SK-N-SH (cell line): ENCODE data around the gene BNIP2. TPM values are rescaled to one million over a fixed set of nuclear protein-coding genes. Genes with fewer than 3 reads are reported as not detected.

Source experiments
- CTCF ChIA-PET: fragments of 300-600, 350-600 bp; formaldehyde crosslinking; extraction: SDS; loops from one replicate; lab custom pipeline; 2021; lab: Yijun Ruan, JAX
- POLR2A ChIA-PET: fragments of 350-600 bp; sonication (Branson Sonifier 250); formaldehyde crosslinking; extraction: SDS; loops from one replicate; lab custom pipeline; 2020; ENCODE audit warnings: antibody characterized with exemption, inconsistent platforms; lab: Yijun Ruan, JAX
- DNase-seq: peaks from one replicate; pipeline ENCODE4 v3.0.0; 2012
- H2AFZ ChIP-seq: fragments of 200-600 bp; sonication (generic); 2 replicates; pipeline ENCODE4 v1.8.1; 2016; ENCODE audit warnings: antibody characterized with exemption, mild to moderate bottlenecking, low read depth
- H3F3A ChIP-seq: fragments of 200-600 bp; sonication (generic); replicated peaks from 2 replicates; pipeline ENCODE3; 2016; ENCODE audit warnings: antibody characterized with exemption, mild to moderate bottlenecking; ENCODE audit not compliant: insufficient read depth
- H3K27ac ChIP-seq, 2 experiments: fragments of 200-500 bp in 1 of 2; fragments of 200-600 bp in 1 of 2; sonication (Bioruptor generic) in 1 of 2; sonication (generic), shearing (Covaris generic) in 1 of 2; 2 replicates each; pipeline versions ENCODE4 v1.5.1 to v1.6.1; 2014 to 2016; ENCODE audit warnings: low read depth in 2 of 2, inconsistent platforms in 1 of 2, low read length in 1 of 2, mild to moderate bottlenecking in 1 of 2, mixed read lengths in 1 of 2
- H3K27me3 ChIP-seq: fragments of 200-600 bp; sonication (generic), shearing (Covaris generic); 2 replicates; pipeline ENCODE4 v1.6.1; 2016; ENCODE audit warnings: mixed run types; ENCODE audit not compliant: insufficient read depth
- H3K36me3 ChIP-seq, 2 experiments: fragments of 200-500 bp in 1 of 2; fragments of 200-600 bp in 1 of 2; sonication (Bioruptor generic) in 1 of 2; sonication (generic) in 1 of 2; replicated peaks in 1 of 2; 2 replicates each; pipeline versions ENCODE3 to v1.5.1; 2014 to 2016; ENCODE audit warnings: low read length in 1 of 2, mild to moderate bottlenecking in 1 of 2; ENCODE audit not compliant: insufficient read depth in 2 of 2, control insufficient read depth in 1 of 2
- H3K4me1 ChIP-seq, 2 experiments: fragments of 200-500 bp in 1 of 2; fragments of 200-600 bp in 1 of 2; sonication (Bioruptor generic) in 1 of 2; sonication (generic), shearing (Covaris generic) in 1 of 2; 2 replicates each; pipeline versions ENCODE4 v1.5.1 to v1.6.1; 2014 to 2016; ENCODE audit warnings: low read depth in 1 of 2, low read length in 1 of 2, mixed run types in 1 of 2; ENCODE audit not compliant: insufficient read depth in 2 of 2, control insufficient read depth in 1 of 2
- H3K4me2 ChIP-seq: fragments of 200-600 bp; sonication (generic), shearing (Covaris generic); 2 replicates; pipeline ENCODE4 v1.6.1; 2017; ENCODE audit warnings: mixed run types
- H3K4me3 ChIP-seq, 2 experiments: fragments of 200-500 bp in 1 of 2; fragments of 200-600 bp in 1 of 2; sonication (Bioruptor generic) in 1 of 2; sonication (generic), shearing (Covaris generic) in 1 of 2; 2 replicates each; pipeline versions ENCODE4 v1.5.1 to v1.8.1; 2014 to 2016; ENCODE audit warnings: low read depth in 2 of 2, inconsistent platforms in 1 of 2, low read length in 1 of 2, mild to moderate bottlenecking in 1 of 2, mixed read lengths in 1 of 2, moderate library complexity in 1 of 2
- H3K79me2 ChIP-seq: fragments of 200-600 bp; sonication (generic); 2 replicates; pipeline ENCODE4 v1.8.1; 2017; ENCODE audit warnings: mild to moderate bottlenecking; ENCODE audit not compliant: insufficient read depth
- H3K9ac ChIP-seq: fragments of 200-600 bp; sonication (generic); 2 replicates; pipeline ENCODE4 v1.6.1; 2017; ENCODE audit warnings: mixed run types
- H3K9me2 ChIP-seq: fragments of 200-600 bp; sonication (generic); 2 replicates; pipeline ENCODE4 v1.6.1; 2017; ENCODE audit warnings: mixed run types
- H3K9me3 ChIP-seq: fragments of 200-600 bp; sonication (generic); 2 replicates; pipeline ENCODE4 v1.6.1; 2017; ENCODE audit warnings: mixed run types, mild to moderate bottlenecking, moderate library complexity
- H4K20me1 ChIP-seq: fragments of 200-600 bp; sonication (generic); 2 replicates; pipeline ENCODE4 v1.6.1; 2017; ENCODE audit warnings: mild to moderate bottlenecking, mixed run types; ENCODE audit not compliant: insufficient read depth
- CHD2 ChIP-seq: fragments of 150-350 bp; IDR thresholded peaks from 2 replicates; pipeline ENCODE4 v1.6.1; 2018; ENCODE audit warnings: low read length; ENCODE audit not compliant: partially characterized antibody
- ELF1 ChIP-seq: IDR thresholded peaks from 2 replicates; pipeline ENCODE4 v1.4.0; 2012
- EZH2phosphoT487 ChIP-seq: fragments of 200-600 bp; sonication (generic); IDR thresholded peaks from 2 replicates; pipeline ENCODE4 v1.6.1; 2017; ENCODE audit warnings: low read depth, mixed run types, mild to moderate bottlenecking, antibody characterized with exemption, moderate library complexity, borderline replicate concordance
- FOSL2 ChIP-seq: IDR thresholded peaks from 2 replicates; pipeline ENCODE4 v1.4.0; 2012; ENCODE audit warnings: low read depth, mild to moderate bottlenecking, moderate library complexity, borderline replicate concordance
- FOXJ3 ChIP-seq: sonication (generic); formaldehyde crosslinking; IDR thresholded peaks from 2 replicates; pipeline ENCODE4 v1.5.1; 2020; ENCODE audit warnings: mild to moderate bottlenecking, missing genetic modification reagents
- FOXM1 ChIP-seq: IDR thresholded peaks from 2 replicates; pipeline ENCODE4 v1.4.0; 2012; ENCODE audit warnings: low read depth, mild to moderate bottlenecking
- GATA2 ChIP-seq: sonication (generic); formaldehyde crosslinking; IDR thresholded peaks from 2 replicates; pipeline ENCODE4 v1.5.0; 2020; ENCODE audit warnings: mild to moderate bottlenecking, missing genetic modification reagents
- MAX ChIP-seq: IDR thresholded peaks from 2 replicates; pipeline ENCODE4 v1.4.0; 2012; ENCODE audit warnings: low read depth
- MEF2A ChIP-seq: IDR thresholded peaks from 2 replicates; pipeline ENCODE4 v1.4.0; 2012; ENCODE audit warnings: low read depth, borderline replicate concordance
- NFIC ChIP-seq: IDR thresholded peaks from 2 replicates; pipeline ENCODE4 v1.4.0; 2012; ENCODE audit warnings: borderline replicate concordance
- NRF1 ChIP-seq: IDR thresholded peaks from 2 replicates; pipeline ENCODE4 v1.6.1; 2012; ENCODE audit warnings: low read depth, mild to moderate bottlenecking, low read length
- REST ChIP-seq: IDR thresholded peaks from 2 replicates; pipeline ENCODE4 v1.6.1; 2012; ENCODE audit warnings: mild to moderate bottlenecking, low read depth, low read length, moderate library complexity
- RFX5 ChIP-seq: IDR thresholded peaks from 2 replicates; pipeline ENCODE4 v1.6.1; 2012; ENCODE audit warnings: mild to moderate bottlenecking, improper control_type of control experiment, low read length
- RXRA ChIP-seq: IDR thresholded peaks from 2 replicates; pipeline ENCODE4 v1.4.0; 2012; ENCODE audit warnings: low read depth, mild to moderate bottlenecking, borderline replicate concordance
- TEAD4 ChIP-seq: IDR thresholded peaks from 2 replicates; pipeline ENCODE4 v1.4.0; 2012; ENCODE audit warnings: mild to moderate bottlenecking, borderline replicate concordance; ENCODE audit not compliant: insufficient read depth
- USF2 ChIP-seq: fragments of 150-350 bp; IDR thresholded peaks from 2 replicates; pipeline ENCODE4 v1.6.1; 2017; ENCODE audit warnings: antibody characterized with exemption, low read length, low read depth, borderline replicate concordance
- ZBTB33 ChIP-seq: IDR thresholded peaks from 2 replicates; pipeline ENCODE4 v1.4.0; 2012; ENCODE audit warnings: low read depth, borderline replicate concordance
- WGBS: methylation state at CpG from one replicate; pipeline ENCODE4 v1.1.6; 2017; ENCODE audit warnings: low lambda C conversion rate; 5-methylcytosine and 5-hydroxymethylcytosine counted together
- polyA plus RNA-seq, 3 experiments: library from polyadenylated mRNA; depleted of rRNA; stranded (reverse); fragments of >200 nt; gene quantifications; 2 replicates each; pipeline ENCODE4 v1.2.3, GENCODE V29; 2012

BNIP2 gene
- polyA plus RNA-seq, 1 of the 3 experiments (the other 2 are of a cell fraction) = 67.7 TPM

GRCh38 chr15:59723687-59724346 is 34.7 kb upstream of the BNIP2 start:
- Histone ChIP-seq H4K20me1 (no peaks in the 10 kb centered on the region), H3K9me3 (no peaks in the 10 kb centered on the region), H3K9ac (no peak overlapping the region), H3K36me3 (no peaks in the 10 kb centered on the region), H3K9me2 (no peaks in the 10 kb centered on the region), H2AFZ (no peak overlapping the region), H3K27ac (no peak overlapping the region), H3K79me2 (no peaks in the 10 kb centered on the region), H3F3A (no peaks in the 10 kb centered on the region), H3K4me2 (no peak overlapping the region), H3K27me3 (peaks cover 41% of the 10 kb centered on the region; the same call in 1 of the 2 replicates), H3K4me1 (no peaks in the 10 kb centered on the region), H3K4me3 (no peak overlapping the region)
- TF ChIP-seq MAX (no peak), ZBTB33 (no peak), CHD2 (no peak), NFIC (no peak), FOSL2 (no peak), ELF1 (no peak), NRF1 (no peak), USF2 (no peak), EZH2phosphoT487 (no peak), FOXJ3 (CRISPR knock-in tag) (no peak), TEAD4 (no peak), MEF2A (no peak), REST (no peak), FOXM1 (no peak), RFX5 (no peak), GATA2 (CRISPR knock-in tag) (no peak), RXRA (no peak)
- ChIA-PET CTCF (interaction anchor here (0.6 to 5.0 kb wide), 24 partner anchors 10 to 797 kb away, joined by 3 to 61 read pairs (median 8); no protein-coding TSS in a partner anchor), POLR2A (no interaction called here)
- WGBS = 24% methylated on average over 7 of the region's 7 CpGs
- no peak for DNase-seq
